Activated T-helper 2 cell treated with anti-CD3 and anti-CD28 coated beads, Interferon-gamma antibody, Interleukin-2, Interleukin-4, amounts not matched to agents 10 μg/mL and 5 μg/mL and 100 μg/mL, durations not matched to agents 14 hours and 24 hours and 36 hours (primary cell): Measurements from ENCODE around the gene SBF1. TPM values are rescaled to one million over a fixed set of nuclear protein-coding genes. Genes with fewer than 3 reads are reported as not detected.
"Not testable (repeated sequence)": the region's sequence is repeated elsewhere in the genome, so short reads cannot be mapped to it uniquely, and the experiment has no call there.

Experiments
- DNase-seq: peaks from one replicate; pipeline ENCODE4 v3.0.0; 2021; ENCODE audit warnings: low spot score
- H3K27ac Mint-ChIP-seq: one replicate; pipeline ENCODE4 v1.8.0; 2021; ENCODE audit warnings: mixed read lengths
- H3K27me3 Mint-ChIP-seq: one replicate; pipeline ENCODE4 v1.8.0; 2021; ENCODE audit warnings: low read depth, mixed read lengths
- H3K36me3 Mint-ChIP-seq: one replicate; pipeline ENCODE4 v1.8.0; 2021; ENCODE audit warnings: low read depth, mixed read lengths
- H3K4me1 Mint-ChIP-seq: one replicate; pipeline ENCODE4 v1.8.0; 2021; ENCODE audit warnings: low read depth, mixed read lengths
- H3K4me3 Mint-ChIP-seq: one replicate; pipeline ENCODE4 v1.8.0; 2021; ENCODE audit warnings: low read depth, mild to moderate bottlenecking, moderate library complexity, mixed read lengths
- H3K9me3 Mint-ChIP-seq: one replicate; pipeline ENCODE4 v1.8.0; 2021; ENCODE audit warnings: mixed read lengths
- intact Hi-C: fragments of 100-400 bp; cut with micrococcal nuclease; formaldehyde crosslinking; loops from one replicate; pipeline ENCODE4 v1.15.1; 2023
- total RNA-seq: library from RNA; stranded (reverse); gene quantifications from 2 replicates; pipeline ENCODE4 v1.2.3, GENCODE V29; 2022

Gene SBF1, protein sequence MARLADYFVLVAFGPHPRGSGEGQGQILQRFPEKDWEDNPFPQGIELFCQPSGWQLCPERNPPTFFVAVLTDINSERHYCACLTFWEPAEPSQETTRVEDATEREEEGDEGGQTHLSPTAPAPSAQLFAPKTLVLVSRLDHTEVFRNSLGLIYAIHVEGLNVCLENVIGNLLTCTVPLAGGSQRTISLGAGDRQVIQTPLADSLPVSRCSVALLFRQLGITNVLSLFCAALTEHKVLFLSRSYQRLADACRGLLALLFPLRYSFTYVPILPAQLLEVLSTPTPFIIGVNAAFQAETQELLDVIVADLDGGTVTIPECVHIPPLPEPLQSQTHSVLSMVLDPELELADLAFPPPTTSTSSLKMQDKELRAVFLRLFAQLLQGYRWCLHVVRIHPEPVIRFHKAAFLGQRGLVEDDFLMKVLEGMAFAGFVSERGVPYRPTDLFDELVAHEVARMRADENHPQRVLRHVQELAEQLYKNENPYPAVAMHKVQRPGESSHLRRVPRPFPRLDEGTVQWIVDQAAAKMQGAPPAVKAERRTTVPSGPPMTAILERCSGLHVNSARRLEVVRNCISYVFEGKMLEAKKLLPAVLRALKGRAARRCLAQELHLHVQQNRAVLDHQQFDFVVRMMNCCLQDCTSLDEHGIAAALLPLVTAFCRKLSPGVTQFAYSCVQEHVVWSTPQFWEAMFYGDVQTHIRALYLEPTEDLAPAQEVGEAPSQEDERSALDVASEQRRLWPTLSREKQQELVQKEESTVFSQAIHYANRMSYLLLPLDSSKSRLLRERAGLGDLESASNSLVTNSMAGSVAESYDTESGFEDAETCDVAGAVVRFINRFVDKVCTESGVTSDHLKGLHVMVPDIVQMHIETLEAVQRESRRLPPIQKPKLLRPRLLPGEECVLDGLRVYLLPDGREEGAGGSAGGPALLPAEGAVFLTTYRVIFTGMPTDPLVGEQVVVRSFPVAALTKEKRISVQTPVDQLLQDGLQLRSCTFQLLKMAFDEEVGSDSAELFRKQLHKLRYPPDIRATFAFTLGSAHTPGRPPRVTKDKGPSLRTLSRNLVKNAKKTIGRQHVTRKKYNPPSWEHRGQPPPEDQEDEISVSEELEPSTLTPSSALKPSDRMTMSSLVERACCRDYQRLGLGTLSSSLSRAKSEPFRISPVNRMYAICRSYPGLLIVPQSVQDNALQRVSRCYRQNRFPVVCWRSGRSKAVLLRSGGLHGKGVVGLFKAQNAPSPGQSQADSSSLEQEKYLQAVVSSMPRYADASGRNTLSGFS (N-terminal part only)
- total RNA-seq = 102 and 106 TPM in 2 replicates

DNA sequence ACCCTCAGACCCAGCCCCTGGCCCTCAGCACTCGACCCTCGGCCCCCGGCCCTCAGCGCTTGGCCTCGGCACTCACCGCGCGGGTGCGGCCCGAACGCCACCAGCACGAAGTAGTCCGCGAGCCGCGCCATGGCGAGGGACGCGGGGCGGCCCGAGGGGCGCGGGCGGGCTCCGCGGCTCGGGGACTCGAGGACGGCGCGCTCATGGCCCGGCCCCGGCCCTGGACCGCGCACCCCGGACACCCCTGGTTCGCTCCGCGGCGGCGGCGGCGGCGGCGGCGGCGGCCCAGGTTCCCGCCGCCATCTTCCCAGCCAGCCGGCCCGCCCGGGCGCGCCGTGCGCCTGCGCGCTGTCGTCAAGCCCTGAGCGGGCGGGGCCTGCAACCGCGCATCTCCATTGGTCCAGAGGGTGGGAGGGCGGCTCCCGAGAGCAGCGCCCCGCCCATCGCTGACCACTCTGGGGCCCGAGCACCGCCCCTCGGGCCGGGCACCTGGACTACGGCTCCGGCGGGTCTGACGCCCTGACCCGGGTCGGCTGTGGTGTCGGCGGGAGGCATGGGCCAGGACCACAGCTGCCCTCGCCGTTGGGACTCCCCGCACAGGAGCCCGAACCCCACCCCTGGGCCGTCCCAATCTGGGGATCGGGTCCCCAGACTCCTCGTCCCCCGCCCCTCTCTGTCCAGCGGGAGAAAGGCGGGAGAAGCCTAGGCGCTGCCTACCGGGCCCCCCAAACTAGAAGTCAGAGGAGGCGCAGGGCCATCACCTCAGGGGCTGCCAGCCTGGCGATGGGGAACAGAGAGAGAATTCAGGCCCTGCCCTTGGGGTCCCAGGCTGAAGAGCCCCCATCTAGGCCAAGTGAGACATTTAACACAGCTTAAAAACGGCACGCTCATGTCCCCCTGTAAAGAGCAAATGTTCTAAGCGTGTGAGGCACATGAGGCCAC, at the start of gene SBF1:
Gene SBF1, minus strand, starts transcription at position 326 of the 942 bp plus-strand sequence. Its CDS starts 195 bp downstream, at position 131.
- peaks cover 41% of the 10 kb centered on the region for H3K4me1 Mint-ChIP-seq
- H3K36me3 Mint-ChIP-seq = peaks cover 5% of the 10 kb centered on the region
- peak; percentile 87 for DNase-seq
- H3K4me3 Mint-ChIP-seq = peak within 1 kb of the TSS; percentile 96
- H3K27ac Mint-ChIP-seq = peak within 1 kb of the TSS; percentile 86
- H3K27me3 Mint-ChIP-seq = peaks cover 10% of the 10 kb centered on the region
- intact Hi-C loops = loop anchor here (5.0 kb wide), 1 partner anchor 52 kb away; the partner anchor contains the start of gene SCO2
- H3K9me3 Mint-ChIP-seq = no peaks in the 10 kb centered on the region

DNA sequence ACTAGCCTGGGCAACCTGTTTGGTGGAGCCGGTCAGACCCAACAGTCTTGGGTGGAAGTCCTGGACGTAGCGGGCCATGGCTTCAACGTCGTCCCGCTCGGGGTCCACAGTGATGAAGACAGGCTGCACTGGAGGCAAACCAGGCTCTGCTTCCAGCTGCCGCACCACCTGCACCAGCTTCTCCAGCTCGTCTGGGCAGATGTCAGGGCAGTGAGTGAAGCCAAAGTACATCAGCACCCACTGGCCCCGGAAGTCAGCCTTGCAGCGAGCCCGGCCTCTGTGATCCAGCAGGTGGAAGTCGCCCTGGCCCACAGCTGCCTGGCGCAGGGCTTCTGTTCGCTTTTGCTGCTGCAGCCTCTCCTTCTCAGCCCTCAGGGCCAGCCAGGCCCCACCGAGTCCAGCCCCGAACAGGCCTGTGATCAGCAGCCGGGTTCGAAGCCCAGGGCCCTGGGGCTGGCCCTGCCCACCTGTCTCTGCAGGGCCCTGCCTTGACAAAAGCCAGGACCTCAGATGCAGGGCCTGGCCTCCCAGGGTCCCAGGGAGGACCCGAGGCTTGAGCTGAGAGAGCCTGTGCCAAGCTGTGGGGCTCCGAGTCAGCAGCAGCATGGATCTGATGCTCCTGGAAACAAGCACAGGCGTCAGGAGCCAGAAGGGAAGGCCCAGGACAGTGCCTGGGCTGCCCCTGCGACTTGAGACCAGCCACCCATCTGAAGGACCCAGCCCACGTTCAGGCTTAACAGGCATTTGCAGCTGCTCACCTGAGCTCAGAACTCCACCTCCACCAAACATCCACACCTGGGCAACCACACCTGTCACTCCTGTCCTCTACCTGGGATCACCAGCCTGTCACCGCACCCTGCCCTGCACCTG, 49.2 kb upstream of the SBF1 start:
- intact Hi-C loops = loop anchor here (10.0 kb wide), 1 partner anchor 279 kb away; the partner anchor contains the start of gene TUBGCP6
- DNase-seq = no peak
- Mint-ChIP-seq H3K27ac (peak overlapping the region; percentile 78), H3K4me3 (peak overlapping the region; percentile 94), H3K27me3 (no peaks in the 10 kb centered on the region), H3K9me3 (no peaks in the 10 kb centered on the region), H3K4me1 (peaks cover 24% of the 10 kb centered on the region), H3K36me3 (peaks cover 48% of the 10 kb centered on the region)

DNA sequence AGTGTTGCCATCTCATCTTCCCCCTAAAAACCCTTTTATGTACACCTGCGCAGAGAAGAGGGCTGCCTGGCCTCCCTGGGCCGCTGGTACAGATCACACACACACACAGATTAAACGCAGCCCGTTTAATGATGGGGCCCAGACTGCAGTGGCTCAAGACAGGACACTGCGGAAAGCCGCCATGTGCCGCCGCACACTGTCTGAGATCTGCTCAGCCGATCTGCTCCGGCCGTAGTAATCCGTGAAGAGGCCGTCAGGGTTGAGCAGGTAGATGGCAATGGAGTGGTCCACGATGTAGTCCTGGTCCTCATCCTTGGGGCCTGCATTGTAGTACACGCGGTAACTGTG, 48.6 kb upstream of the SBF1 start:
- intact Hi-C loops = loop anchor here (10.0 kb wide), 1 partner anchor 279 kb away; the partner anchor contains the start of gene TUBGCP6
- peaks cover 21% of the 10 kb centered on the region for H3K4me1 Mint-ChIP-seq
- no peaks in the 10 kb centered on the region for H3K9me3 Mint-ChIP-seq
- peak overlapping the region; percentile 1 for H3K4me3 Mint-ChIP-seq
- H3K36me3 Mint-ChIP-seq = peaks cover 51% of the 10 kb centered on the region
- no peak overlapping the region for H3K27ac Mint-ChIP-seq
- H3K27me3 Mint-ChIP-seq = no peaks in the 10 kb centered on the region
- DNase-seq = no peak

DNA sequence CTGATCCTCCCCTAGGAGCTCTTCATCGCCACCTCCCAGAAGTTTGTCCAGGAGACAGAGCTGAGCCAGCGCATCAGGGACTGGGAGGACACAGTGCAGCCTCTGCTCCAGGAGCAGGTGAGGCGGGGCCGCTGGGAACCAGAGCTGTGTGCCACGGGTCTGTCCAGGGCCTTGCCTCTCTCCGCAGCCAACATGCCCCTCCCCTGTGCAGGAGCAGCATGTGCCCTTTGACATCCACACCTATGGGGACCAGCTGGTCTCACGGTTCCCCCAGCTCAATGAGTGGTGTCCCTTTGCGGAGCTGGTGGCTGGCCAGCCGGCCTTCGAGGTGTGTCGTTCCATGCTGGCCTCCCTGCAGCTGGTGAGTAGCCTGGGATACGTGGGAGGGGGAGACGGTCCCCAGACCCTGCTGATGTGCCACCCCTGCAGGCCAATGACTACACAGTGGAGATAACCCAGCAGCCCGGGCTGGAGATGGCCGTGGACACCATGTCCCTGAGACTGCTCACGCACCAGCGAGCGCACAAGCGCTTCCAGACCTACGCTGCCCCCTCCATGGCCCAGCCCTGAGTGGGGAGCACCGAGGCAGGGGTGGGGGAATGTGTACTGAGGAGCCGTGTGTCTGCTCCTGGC, 48.1 kb upstream of the SBF1 start:
- Mint-ChIP-seq H3K36me3 (peaks cover 49% of the 10 kb centered on the region), H3K27me3 (no peaks in the 10 kb centered on the region), H3K4me1 (peaks cover 18% of the 10 kb centered on the region), H3K4me3 (no peak overlapping the region), H3K9me3 (no peaks in the 10 kb centered on the region), H3K27ac (no peak overlapping the region)
- intact Hi-C loops = loop anchor here (10.0 kb wide), 1 partner anchor 278 kb away; the partner anchor contains the start of gene TUBGCP6
- no peak for DNase-seq

DNA sequence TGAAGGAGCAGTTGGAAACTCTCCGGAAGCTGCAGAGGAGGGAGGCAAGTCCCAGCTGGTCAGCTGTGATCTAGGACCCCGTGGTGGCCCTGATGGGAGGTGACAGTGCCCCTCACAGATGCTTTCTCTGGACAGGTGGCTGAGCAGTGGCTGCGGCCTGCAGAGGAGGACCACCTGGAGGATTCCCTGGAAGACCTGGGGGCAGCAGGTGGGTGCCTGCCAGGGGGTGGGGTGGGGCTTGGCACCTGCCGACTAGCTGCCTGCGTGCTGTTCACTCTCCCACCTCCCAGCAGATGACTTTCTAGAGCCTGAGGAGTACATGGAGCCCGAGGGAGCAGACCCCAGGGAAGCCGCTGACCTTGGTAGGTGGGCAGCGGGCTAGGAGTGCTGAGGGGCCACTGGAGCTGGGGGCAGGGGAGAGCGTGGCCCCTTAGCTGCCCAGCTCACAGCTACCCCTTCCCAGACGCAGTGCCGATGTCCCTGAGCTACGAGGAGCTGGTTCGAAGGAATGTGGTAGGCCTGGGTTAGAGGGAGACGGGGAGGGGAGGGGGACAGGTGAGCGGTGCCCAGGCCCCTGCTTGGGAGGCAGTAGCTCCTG, 47.5 kb upstream of the SBF1 start:
- Mint-ChIP-seq H3K4me3 (no peak overlapping the region), H3K36me3 (peaks cover 49% of the 10 kb centered on the region), H3K4me1 (peaks cover 13% of the 10 kb centered on the region), H3K27ac (no peak overlapping the region), H3K9me3 (no peaks in the 10 kb centered on the region), H3K27me3 (no peaks in the 10 kb centered on the region)
- intact Hi-C loops = loop anchor here (10.0 kb wide), 1 partner anchor 278 kb away; the partner anchor contains the start of gene TUBGCP6
- no peak for DNase-seq

DNA sequence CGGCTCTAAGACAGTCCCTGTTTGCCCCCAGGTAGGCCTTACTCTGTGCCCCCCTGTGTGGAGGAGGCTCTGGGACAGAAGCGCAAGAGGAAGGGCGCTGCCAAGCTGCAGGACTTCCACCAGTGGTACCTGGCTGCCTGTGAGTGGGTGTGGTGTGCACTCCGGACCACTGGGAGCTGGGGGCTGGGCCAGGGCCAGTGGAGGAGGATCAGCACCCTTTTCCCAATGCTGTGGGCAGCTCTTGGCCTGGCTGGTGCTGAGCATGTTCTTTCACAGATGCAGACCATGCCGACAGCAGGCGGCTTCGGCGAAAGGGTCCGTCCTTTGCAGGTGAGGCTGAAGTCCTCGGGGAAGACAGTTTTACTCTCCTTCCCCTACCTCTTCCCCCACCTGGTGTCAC, 46.9 kb upstream of the SBF1 start:
- peaks cover 8% of the 10 kb centered on the region for H3K4me1 Mint-ChIP-seq
- no peaks in the 10 kb centered on the region for H3K27me3 Mint-ChIP-seq
- no peak overlapping the region for H3K27ac Mint-ChIP-seq
- intact Hi-C loops = loop anchor here (10.0 kb wide), 1 partner anchor 277 kb away; the partner anchor contains the start of gene TUBGCP6
- no peak for DNase-seq
- H3K4me3 Mint-ChIP-seq = no peak overlapping the region
- peaks cover 48% of the 10 kb centered on the region for H3K36me3 Mint-ChIP-seq
- no peaks in the 10 kb centered on the region for H3K9me3 Mint-ChIP-seq

DNA sequence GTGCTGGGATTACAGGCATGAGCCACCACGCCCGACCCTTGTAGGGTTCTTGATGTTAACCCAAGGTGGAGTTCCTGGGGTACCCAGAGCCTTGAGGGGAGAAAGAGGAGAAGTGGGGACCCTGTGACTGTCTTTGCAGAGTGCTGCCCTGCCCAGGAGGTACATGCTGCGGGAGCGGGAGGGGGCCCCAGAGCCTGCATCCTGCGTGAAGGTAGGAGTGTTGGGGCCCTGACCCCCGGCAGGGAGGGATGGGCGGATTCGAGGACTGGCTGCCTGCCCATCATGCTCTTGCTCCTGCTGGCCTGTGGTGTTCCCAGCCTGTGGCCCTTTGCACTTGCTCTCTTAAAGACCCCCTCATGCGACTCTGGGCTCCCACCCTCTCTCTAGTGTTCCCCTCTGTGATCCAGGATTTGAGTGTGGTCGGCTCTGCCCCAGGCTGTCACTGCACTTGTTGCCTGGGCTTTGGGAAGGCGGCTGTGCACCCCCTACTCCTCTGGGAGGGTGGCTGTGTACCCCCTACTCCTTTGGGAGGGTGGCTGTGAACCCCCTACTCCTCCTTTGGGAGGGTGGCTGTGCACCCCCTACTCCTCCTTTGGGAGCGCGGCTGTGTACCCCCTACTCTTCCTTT, 46.1 kb upstream of the SBF1 start:
- DNase-seq = no peak
- Mint-ChIP-seq H3K9me3 (no peaks in the 10 kb centered on the region), H3K27ac (no peak overlapping the region), H3K36me3 (peaks cover 54% of the 10 kb centered on the region), H3K4me1 (peaks cover 8% of the 10 kb centered on the region), H3K4me3 (no peak overlapping the region), H3K27me3 (no peaks in the 10 kb centered on the region)
- intact Hi-C loops = loop anchor here (10.0 kb wide), 1 partner anchor 276 kb away; the partner anchor contains the start of gene TUBGCP6

DNA sequence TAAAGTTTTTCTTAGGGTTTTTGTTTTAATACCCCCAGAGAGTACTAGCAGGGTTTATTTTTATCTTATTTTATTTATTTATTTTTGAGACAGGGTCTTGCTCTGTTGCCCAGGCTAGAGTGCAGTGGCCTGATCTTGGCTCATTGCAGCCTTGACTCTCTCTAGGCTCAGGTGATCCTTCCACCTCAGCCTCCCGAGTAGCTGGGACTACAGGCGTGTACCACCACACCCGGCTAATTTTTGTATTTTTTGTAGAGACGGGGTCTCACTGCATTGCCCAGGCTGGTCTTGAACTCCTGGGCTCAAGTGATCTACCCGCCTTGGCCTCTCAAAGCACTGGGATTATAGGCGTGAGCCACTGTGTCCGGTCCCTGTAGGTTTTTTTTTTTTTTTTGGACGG, 45.3 kb upstream of the SBF1 start:
- not testable (repeated sequence) for H3K4me1 Mint-ChIP-seq, DNase-seq, H3K4me3 Mint-ChIP-seq, H3K27ac Mint-ChIP-seq, H3K27me3 Mint-ChIP-seq, H3K9me3 Mint-ChIP-seq
- H3K36me3 Mint-ChIP-seq = peaks cover 58% of the 10 kb centered on the region
- intact Hi-C loops = loop anchor here (10.0 kb wide), 1 partner anchor 275 kb away; the partner anchor contains the start of gene TUBGCP6

DNA sequence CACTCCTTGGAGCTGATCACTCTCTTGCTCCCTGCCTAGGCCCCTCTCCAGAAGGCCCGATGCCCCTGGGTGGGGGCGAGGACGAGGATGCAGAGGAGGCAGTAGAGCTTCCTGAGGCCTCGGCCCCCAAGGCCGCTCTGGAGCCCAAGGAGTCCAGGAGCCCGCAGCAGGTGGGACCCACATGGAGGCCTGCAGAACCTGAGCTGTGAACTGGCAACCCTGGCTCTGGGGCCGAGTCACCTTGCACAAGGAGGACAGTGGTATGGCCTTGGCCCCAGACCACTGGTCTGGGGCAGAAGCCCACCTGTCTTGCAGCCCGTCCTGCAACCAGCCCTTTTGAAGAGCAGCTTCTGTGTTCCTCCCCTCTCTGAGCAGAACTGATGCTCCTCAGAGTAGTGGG, 44.3 kb upstream of the SBF1 start:
- no peak for DNase-seq
- Mint-ChIP-seq H3K36me3 (peaks cover 59% of the 10 kb centered on the region), H3K27ac (no peak overlapping the region), H3K4me3 (no peak overlapping the region), H3K9me3 (no peaks in the 10 kb centered on the region), H3K4me1 (peaks cover 5% of the 10 kb centered on the region), H3K27me3 (no peaks in the 10 kb centered on the region)
- intact Hi-C loops = no loop called here

DNA sequence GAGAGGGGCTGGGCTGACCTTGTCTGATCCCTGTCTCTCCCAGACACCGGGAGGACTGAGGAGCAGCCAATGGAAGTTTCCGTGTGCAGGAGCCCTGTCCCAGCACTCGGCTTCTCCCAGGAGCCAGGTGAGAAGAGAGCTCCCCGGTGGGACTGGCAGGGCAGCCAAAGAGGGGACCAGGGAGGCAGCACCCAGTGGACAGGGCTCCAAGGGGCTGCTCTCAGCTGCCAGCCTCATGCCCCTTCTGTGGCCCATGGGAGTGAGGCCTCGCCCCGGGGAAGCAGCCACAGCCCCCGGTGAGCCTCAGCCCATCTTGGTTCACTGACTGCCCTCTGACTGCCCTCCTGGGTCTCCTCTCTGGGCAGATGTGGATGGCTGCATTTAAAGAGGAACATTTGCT, 43.8 kb upstream of the SBF1 start:
- H3K27ac Mint-ChIP-seq = no peak overlapping the region
- no peak for DNase-seq
- peaks cover 5% of the 10 kb centered on the region for H3K4me1 Mint-ChIP-seq
- intact Hi-C loops = no loop called here
- H3K27me3 Mint-ChIP-seq = no peaks in the 10 kb centered on the region
- no peak overlapping the region for H3K4me3 Mint-ChIP-seq
- no peaks in the 10 kb centered on the region for H3K9me3 Mint-ChIP-seq
- H3K36me3 Mint-ChIP-seq = peaks cover 59% of the 10 kb centered on the region
